Esophagus squamous epithelium (tissue), 4 donors: Measurements from ENCODE around the gene RARB.

Experiments
- CTCF ChIP-seq, 6 experiments: fragments of 450-650 bp in 4 of 6; fragments of 200-600 bp in 2 of 6; sonication (generic) in 2 of 6; IDR thresholded peaks; one replicate each; pipeline ENCODE4 v1.5.1; 2016 to 2019; ENCODE audit warnings: antibody characterized with exemption in 6 of 6, mild to moderate bottlenecking in 4 of 6, moderate library complexity in 4 of 6
- POLR2A ChIP-seq, 4 donors: fragments of 450-650 bp; IDR thresholded peaks; one replicate each; pipeline ENCODE4 v1.6.1; 2017; ENCODE audit warnings: antibody characterized with exemption in 4 of 4, mild to moderate bottlenecking in 4 of 4, moderate library complexity in 3 of 4

- no peak for TF ChIP-seq POLR2A (IDR thresholded peaks at IDR 0.05)
- no peak for TF ChIP-seq CTCF (IDR thresholded peaks at IDR 0.05)
These were observed 72.7 kb downstream of the RARB start for GRCh38 chr3:25500706-25501210.
